Breast epithelium (tissue), 3 donors: ENCODE data around the gene SLC23A3.

Experiments
- POLR2A ChIP-seq: fragments of 450-650 bp; IDR thresholded peaks from one replicate; pipeline ENCODE4 v1.6.1; 2016; ENCODE audit warnings: antibody characterized with exemption, mild to moderate bottlenecking, moderate library complexity
- POLR2AphosphoS5 ChIP-seq, 3 donors: sonication (generic); formaldehyde crosslinking; IDR thresholded peaks; one replicate each; pipeline ENCODE4 v1.6.1; 2017; ENCODE audit warnings: antibody characterized with exemption in 3 of 3
- TF ChIP-seq, protein P1 (sequence below), 3 donors: fragments of 450-650 bp; IDR thresholded peaks; one replicate each; pipeline ENCODE4 v1.5.1; 2016 to 2017; ENCODE audit warnings: antibody characterized with exemption in 3 of 3, mild to moderate bottlenecking in 3 of 3, moderate library complexity in 3 of 3

DNA sequence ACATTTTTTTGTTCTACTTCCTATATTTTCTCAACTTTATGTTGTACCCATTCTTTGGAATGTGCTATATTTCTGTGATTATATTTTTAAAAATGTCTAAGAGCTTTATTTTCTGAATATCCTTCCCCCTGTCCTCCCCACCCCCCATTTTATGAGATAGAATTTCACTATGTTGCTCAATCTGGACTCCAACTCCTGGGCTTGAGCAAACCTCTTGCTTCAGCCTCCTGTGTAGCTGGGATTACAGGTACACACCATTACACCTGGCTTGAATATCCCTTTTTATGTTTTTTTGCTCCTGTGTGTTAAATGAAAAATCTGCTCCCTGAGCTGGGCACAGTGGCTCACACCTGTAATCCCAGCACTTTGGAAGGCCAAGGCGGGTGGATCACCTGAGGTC, 27.6 kb upstream of the SLC23A3 start:
- TF ChIP-seq, protein P1, sequence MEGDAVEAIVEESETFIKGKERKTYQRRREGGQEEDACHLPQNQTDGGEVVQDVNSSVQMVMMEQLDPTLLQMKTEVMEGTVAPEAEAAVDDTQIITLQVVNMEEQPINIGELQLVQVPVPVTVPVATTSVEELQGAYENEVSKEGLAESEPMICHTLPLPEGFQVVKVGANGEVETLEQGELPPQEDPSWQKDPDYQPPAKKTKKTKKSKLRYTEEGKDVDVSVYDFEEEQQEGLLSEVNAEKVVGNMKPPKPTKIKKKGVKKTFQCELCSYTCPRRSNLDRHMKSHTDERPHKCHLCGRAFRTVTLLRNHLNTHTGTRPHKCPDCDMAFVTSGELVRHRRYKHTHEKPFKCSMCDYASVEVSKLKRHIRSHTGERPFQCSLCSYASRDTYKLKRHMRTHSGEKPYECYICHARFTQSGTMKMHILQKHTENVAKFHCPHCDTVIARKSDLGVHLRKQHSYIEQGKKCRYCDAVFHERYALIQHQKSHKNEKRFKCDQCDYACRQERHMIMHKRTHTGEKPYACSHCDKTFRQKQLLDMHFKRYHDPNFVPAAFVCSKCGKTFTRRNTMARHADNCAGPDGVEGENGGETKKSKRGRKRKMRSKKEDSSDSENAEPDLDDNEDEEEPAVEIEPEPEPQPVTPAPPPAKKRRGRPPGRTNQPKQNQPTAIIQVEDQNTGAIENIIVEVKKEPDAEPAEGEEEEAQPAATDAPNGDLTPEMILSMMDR (IDR thresholded peaks at IDR 0.05): no peak
- no peak for TF ChIP-seq POLR2A
- no peak for TF ChIP-seq POLR2AphosphoS5 (IDR thresholded peaks at IDR 0.05)
